HUES48 (cell line): ENCODE measurements around the gene USP22.

Experiments used
- H3K27ac ChIP-seq: one replicate; pipeline ENCODE4 v1.7.0; 2013; ENCODE audit warnings: low read depth, low read length, inconsistent platforms
- H3K27me3 ChIP-seq: 2 replicates; pipeline ENCODE4 v1.6.1; 2013; ENCODE audit warnings: mild to moderate bottlenecking, low read length; ENCODE audit not compliant: control insufficient read depth, insufficient read depth
- H3K36me3 ChIP-seq: 2 replicates; pipeline ENCODE4 v1.6.1; 2013; ENCODE audit warnings: low read length; ENCODE audit not compliant: control insufficient read depth, insufficient read depth
- H3K4me1 ChIP-seq: 2 replicates; pipeline ENCODE4 v1.6.1; 2013; ENCODE audit warnings: mild to moderate bottlenecking, low read length; ENCODE audit not compliant: control insufficient read depth, insufficient read depth
- H3K4me3 ChIP-seq: 2 replicates; pipeline ENCODE4 v1.5.1; 2013; ENCODE audit warnings: mild to moderate bottlenecking, low read depth, low read length
- H3K9ac ChIP-seq: 2 replicates; pipeline ENCODE4 v1.6.1; 2013; ENCODE audit warnings: mild to moderate bottlenecking, low read depth, low read length, moderate library complexity
- H3K9me3 ChIP-seq: 2 replicates; pipeline ENCODE4 v1.6.1; 2013; ENCODE audit warnings: low read length; ENCODE audit not compliant: control insufficient read depth, insufficient read depth

USP22 gene

GRCh38 chr17:21044971-21045370, 2.2 kb upstream of the USP22 start:
- H3K9ac ChIP-seq, result no peak overlapping the region
- no peak overlapping the region for H3K27ac ChIP-seq
- H3K27me3 ChIP-seq, result no peaks in the 10 kb centered on the region
- peaks cover 8% of the 10 kb centered on the region for H3K4me1 ChIP-seq
- no peak overlapping the region for H3K4me3 ChIP-seq
- peaks cover 1% of the 10 kb centered on the region; the same call in 1 of the 2 replicates for H3K36me3 ChIP-seq
- H3K9me3 ChIP-seq, result no peaks in the 10 kb centered on the region

- no peaks in the 10 kb centered on the region for H3K9me3 ChIP-seq
- no peaks in the 10 kb centered on the region for H3K27me3 ChIP-seq
- peak overlapping the region; percentile 99 for H3K27ac ChIP-seq
- peak overlapping the region; percentile 63 for H3K4me3 ChIP-seq
- peaks cover 11% of the 10 kb centered on the region for H3K36me3 ChIP-seq
- peaks cover 15% of the 10 kb centered on the region for H3K4me1 ChIP-seq
- peak overlapping the region; percentile 87 for H3K9ac ChIP-seq
Observed at GRCh38 chr17:21043296-21044232, 753 bp upstream of the USP22 start.

DNA sequence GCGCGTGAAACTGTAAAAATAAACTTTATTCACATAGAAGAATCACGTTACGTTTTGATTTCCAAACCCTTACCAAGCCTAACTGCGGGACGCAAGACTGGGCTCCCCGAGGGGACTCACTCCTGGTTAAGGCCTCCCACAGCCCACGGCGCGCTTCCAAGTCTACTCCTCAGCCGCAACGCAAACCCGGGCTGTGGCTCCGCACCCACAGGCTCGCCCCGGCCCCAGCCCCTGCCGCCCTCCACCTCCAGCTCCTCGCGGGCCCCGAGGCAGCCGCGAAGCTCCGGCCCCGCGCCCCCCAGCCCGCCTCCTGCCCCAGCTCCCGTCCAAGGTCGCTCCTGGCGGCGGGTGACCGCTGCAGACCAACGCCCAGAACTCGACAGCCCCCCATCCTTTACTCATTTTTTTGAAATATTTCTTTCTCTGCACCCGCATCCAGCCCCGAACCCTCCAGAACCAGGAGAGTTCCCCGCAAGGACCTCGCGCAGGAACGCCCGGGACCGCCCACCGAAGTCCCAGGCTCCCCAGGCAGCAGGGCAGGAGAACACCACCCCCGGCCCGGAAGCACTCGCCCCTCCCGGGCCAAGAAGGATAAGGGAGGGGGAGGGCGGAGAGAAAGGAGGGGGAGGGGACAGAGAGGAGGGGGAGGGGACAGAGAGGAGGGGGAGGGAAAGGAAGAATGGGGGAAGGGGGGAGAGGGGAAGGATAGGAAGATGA, 912 bp downstream of the USP22 start:
- H3K36me3 ChIP-seq, result peaks cover 27% of the 10 kb centered on the region
- H3K27me3 ChIP-seq, result no peaks in the 10 kb centered on the region
- H3K4me3 ChIP-seq, result peak overlapping the region; percentile 73
- peak overlapping the region; percentile 100 for H3K9ac ChIP-seq
- peaks cover 27% of the 10 kb centered on the region for H3K4me1 ChIP-seq
- no peaks in the 10 kb centered on the region for H3K9me3 ChIP-seq
- peak overlapping the region; percentile 100 for H3K27ac ChIP-seq

- peak overlapping the region; percentile 68; the same call in 1 of the 2 replicates for H3K9ac ChIP-seq
- H3K27ac ChIP-seq, result no peak overlapping the region
- H3K4me3 ChIP-seq, result peak overlapping the region; percentile 73
- H3K9me3 ChIP-seq, result no peaks in the 10 kb centered on the region
- no peaks in the 10 kb centered on the region for H3K27me3 ChIP-seq
- H3K4me1 ChIP-seq, result peaks cover 41% of the 10 kb centered on the region
- H3K36me3 ChIP-seq, result peaks cover 36% of the 10 kb centered on the region
Observed at GRCh38 chr17:21039839-21040575, 2.8 kb downstream of the USP22 start.

DNA sequence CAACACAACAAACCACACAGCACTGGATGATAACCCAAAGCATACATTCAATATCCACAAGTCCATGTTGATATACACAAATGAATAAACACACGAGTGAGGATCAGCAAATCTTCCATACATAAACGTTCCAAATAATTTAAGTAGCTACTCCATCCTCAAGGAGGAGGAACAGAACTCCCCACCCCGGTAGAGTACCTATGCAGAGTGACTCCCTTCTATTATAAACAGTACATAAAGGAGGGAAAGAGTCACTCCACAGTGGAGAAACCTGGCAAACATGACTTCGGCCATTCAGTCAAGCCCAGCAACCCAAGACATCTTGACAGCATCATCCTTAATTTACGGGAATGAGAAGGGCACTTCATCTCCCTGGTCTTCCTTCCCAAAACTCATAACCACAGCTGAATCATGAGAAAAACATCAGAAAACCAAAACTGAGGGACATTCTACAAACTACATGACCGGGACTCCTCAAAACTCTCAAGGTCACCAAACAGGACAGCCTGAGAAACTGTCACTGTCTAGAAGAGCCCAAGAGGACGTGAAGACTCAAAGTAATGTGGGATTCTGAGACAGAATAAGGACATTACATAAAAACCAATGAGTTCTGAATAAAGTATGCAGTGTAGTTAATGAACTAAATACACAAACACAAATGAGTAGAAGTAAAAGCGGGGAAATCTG, 5.6 kb downstream of the USP22 start:
- peaks cover 48% of the 10 kb centered on the region for H3K4me1 ChIP-seq
- H3K27ac ChIP-seq, result no peak overlapping the region

GRCh38 chr17:21036361-21036881, 6.4 kb downstream of the USP22 start:
- no peak overlapping the region for H3K4me3 ChIP-seq
- no peak overlapping the region for H3K9ac ChIP-seq
- H3K4me1 ChIP-seq, result peaks cover 48% of the 10 kb centered on the region

More for the DNA sequence above, 5.6 kb downstream of the USP22 start:
- Histone ChIP-seq H3K36me3 (peaks cover 48% of the 10 kb centered on the region), H3K27me3 (no peaks in the 10 kb centered on the region), H3K9ac (0 out of 2 replicates have a peak overlapping the region, but pooled peaks have one; percentile 5), H3K9me3 (no peaks in the 10 kb centered on the region), H3K4me3 (no peak overlapping the region)

DNA sequence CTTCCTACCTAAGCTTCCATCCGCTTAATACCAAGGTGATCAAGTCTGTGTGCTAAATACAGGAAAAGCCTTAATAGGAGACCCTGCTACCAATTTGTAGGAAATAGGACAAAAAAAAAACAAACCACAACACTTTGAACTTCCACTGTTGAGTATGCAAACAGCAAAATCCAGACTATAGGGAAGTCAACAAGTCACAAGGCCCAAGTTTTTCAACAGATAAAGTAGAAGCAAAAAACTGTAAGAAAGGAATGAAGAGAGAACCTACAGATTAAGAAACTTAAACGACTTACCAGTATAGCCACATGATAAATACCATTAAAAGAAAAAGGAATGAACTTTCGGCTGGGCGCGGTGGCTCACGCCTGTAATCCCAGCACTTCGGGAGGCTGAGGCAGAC, 7.4 kb downstream of the USP22 start:
- Histone ChIP-seq H3K4me3 (no peak overlapping the region; the same call in 1 of the 2 replicates), H3K36me3 (peaks cover 52% of the 10 kb centered on the region), H3K27me3 (no peaks in the 10 kb centered on the region), H3K27ac (no peak overlapping the region), H3K9me3 (no peaks in the 10 kb centered on the region), H3K4me1 (peaks cover 55% of the 10 kb centered on the region), H3K9ac (no peak overlapping the region)

More at GRCh38 chr17:21036361-21036881, 6.4 kb downstream of the USP22 start:
- H3K27ac ChIP-seq, result no peak overlapping the region
- peaks cover 52% of the 10 kb centered on the region for H3K36me3 ChIP-seq
- no peaks in the 10 kb centered on the region for H3K9me3 ChIP-seq
- H3K27me3 ChIP-seq, result no peaks in the 10 kb centered on the region

- Histone ChIP-seq H3K4me3 (no peak overlapping the region), H3K36me3 (peaks cover 51% of the 10 kb centered on the region), H3K9me3 (no peaks in the 10 kb centered on the region), H3K27me3 (no peaks in the 10 kb centered on the region), H3K9ac (no peak overlapping the region), H3K4me1 (peaks cover 57% of the 10 kb centered on the region), H3K27ac (no peak overlapping the region)
Observed at GRCh38 chr17:21034340-21035235, 8.2 kb downstream of the USP22 start.

DNA sequence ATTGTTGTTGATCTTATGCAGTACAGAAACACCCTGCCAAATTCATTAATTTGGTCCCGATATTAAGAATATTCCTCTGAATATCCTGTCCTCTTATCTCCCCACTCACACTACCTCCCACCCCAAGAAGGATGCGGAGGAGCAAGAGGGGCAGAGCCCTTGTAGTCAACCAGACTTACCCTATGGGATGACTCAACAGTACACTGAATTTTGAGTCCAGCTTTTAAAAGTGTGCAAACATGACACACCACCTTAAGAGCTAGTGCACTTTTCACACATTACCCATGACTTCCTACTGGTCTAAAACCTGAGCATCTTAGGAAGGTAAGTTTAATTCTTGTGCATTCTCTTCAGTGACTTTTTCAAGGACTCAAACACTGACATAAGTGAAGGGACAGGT, 9.5 kb downstream of the USP22 start:
- Histone ChIP-seq H3K4me1 (peaks cover 61% of the 10 kb centered on the region), H3K27ac (peak overlapping the region; percentile 11), H3K27me3 (no peaks in the 10 kb centered on the region), H3K9me3 (no peaks in the 10 kb centered on the region), H3K36me3 (peaks cover 55% of the 10 kb centered on the region), H3K9ac (no peak overlapping the region; the same call in 1 of the 2 replicates), H3K4me3 (no peak overlapping the region)
